G401.6 (cell line): ENCODE measurements around the gene IBA57.

Source experiments
- FAIRE-seq: peaks from 2 replicates; lab custom pipeline; 2012; peaks lifted over from hg19 to GRCh38; lab: Jason Lieb, UNC

The IBA57 gene

GRCh38 chr1:228145463-228146416 is 19.9 kb upstream of the IBA57 start:
- no peak for FAIRE-seq

DNA sequence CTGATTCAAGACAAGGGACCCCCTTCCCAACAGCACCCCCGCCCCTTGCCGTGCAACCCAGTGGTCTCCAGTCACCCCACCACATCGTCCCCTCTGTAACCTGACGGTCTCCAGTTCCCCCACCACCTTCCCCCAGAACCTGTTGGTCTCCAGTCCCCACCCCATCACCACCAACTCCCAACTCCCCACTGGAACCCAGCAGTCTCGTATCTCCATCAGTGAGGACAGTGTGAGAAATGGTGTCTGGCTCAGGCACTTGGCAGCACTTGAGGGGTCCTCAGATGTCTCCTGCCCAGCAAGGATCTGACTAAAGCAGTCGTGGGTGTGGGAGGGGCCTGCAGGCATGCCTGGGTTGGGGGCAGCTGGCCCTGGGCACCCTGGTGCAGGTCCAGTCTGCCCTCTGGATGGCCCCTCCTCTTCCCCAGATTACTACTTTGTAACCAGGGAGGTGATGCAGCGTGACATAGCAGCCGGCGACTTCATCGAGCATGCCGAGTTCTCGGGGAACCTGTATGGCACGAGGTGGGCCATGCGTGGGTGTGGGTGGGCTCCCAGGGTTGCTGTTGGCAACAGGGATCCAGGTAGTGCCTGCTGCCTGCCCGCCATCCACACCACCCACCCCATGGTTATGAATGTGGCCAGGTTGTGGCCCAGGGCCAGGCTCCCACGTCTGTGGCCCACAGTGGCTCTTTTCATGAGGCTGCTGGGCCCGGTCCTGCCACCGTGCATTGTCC is 19.0 kb upstream of the IBA57 start:
- no peak for FAIRE-seq

GRCh38 chr1:228147151-228147693 is 18.4 kb upstream of the IBA57 start:
- FAIRE-seq: no peak

DNA sequence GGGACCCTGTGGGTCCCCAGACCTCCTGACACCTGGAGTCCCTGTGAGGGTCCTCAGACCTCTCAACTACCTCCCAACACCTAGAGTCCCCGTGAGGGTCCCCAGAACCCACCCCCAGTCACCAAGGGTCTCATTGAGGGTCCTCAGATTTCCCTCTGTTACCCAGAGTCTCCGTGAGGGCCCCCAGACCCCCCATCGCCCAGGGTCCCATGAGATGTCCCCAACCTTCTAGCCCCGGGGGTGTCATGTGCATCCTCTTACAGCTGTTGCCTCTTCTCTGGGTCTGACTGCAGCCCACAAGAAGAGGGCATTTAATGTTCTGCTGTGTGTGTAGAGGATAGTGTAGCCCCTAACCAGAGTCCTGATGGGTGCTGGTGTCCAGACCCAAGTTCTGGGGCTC is 17.8 kb upstream of the IBA57 start:
- FAIRE-seq: no peak

DNA sequence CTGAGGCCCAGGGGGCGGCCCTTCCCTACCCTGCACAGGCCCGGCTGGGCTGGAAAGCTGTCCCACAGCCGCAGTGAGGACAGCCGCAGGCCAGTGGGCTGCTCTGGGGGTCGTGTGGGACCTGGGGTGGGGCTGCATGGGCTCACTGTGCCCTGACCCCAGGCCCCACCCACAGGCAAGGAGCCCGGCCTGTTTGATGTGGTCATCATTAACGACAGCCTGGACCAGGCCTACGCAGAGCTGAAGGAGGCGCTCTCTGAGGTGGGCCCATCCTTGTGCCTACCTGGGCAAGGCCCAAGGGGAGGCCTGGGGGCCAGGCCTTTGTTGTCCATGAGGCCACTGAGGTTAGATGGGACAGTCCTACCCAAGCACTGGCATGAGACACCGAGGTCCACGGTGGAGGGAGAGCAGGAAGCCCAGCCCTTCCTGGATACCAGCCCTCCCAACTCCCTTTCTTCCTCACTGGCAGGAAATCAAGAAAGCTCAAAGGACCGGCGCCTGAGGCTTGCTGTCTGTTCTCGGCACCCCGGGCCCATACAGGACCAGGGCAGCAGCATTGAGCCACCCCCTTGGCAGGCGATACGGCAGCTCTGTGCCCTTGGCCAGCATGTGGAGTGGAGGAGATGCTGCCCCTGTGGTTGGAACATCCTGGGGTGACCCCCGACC is 17.3 kb upstream of the IBA57 start:
- FAIRE-seq: no peak

- FAIRE-seq: no peak
Observed at GRCh38 chr1:228148935-228149405, 16.6 kb upstream of the IBA57 start.

GRCh38 chr1:228149406-228150119 is 16.0 kb upstream of the IBA57 start, which contains the start of gene GJC2:
GJC2 (plus strand) TSS chr1:228149930; CDS start chr1:228157759, 7,829 bp downstream.
- no peak for FAIRE-seq

DNA sequence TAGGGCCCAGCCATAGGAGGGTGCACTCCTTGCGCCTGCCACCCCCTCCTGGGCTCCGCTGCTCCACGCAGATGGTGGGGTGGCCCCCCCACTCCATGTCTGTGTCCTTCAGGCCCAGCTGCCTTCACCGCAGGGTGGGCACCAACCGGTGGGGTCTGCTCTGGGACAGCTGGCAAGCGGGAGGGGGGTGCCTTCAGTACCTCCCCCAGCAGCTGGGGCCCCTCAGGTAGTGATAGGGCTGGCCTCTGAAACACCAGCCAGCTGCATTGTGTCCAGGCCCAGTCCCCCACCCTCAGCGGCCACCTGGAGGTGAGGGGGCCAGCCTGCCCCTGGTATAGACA is 15.5 kb upstream of the IBA57 start:
- no peak for FAIRE-seq

- FAIRE-seq: no peak
Observed at GRCh38 chr1:228150461-228151179, 15.0 kb upstream of the IBA57 start.

DNA sequence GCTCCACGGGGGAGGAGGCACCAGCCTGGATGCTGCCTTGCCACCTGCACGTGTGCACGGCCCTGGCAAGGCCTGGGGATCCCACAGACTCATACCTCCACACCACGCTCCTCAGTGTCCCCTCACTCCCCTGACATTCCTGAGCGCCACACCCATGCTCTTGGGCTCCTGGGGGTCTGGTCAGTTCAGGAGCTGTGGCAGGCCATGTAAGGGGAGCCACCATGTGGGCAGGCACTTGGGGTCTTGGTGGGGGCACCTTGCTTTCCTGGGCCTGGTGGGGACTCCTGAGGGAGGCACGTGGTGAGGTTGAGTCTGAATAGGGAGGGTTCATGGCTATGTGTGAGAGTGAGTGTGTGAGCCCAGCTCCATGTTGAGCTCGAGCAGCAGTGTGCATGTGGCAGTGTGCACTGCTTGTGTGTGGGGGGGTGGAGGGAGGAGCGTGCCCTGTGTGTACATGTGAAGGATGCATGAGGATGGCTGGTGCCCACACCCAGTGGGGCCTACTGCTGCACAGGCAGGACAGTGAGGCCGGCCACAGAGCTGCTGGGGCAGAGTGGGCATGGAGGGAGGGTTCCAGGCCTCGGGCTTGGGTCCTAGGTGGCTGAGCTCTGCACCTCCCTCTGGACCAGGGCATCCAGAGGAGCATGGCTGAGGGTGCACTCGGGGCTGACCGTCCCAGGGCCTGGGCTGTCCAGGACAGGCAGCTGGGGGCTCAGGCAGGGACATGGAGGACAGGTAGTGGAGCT is 14.3 kb upstream of the IBA57 start:
- FAIRE-seq: no peak

DNA sequence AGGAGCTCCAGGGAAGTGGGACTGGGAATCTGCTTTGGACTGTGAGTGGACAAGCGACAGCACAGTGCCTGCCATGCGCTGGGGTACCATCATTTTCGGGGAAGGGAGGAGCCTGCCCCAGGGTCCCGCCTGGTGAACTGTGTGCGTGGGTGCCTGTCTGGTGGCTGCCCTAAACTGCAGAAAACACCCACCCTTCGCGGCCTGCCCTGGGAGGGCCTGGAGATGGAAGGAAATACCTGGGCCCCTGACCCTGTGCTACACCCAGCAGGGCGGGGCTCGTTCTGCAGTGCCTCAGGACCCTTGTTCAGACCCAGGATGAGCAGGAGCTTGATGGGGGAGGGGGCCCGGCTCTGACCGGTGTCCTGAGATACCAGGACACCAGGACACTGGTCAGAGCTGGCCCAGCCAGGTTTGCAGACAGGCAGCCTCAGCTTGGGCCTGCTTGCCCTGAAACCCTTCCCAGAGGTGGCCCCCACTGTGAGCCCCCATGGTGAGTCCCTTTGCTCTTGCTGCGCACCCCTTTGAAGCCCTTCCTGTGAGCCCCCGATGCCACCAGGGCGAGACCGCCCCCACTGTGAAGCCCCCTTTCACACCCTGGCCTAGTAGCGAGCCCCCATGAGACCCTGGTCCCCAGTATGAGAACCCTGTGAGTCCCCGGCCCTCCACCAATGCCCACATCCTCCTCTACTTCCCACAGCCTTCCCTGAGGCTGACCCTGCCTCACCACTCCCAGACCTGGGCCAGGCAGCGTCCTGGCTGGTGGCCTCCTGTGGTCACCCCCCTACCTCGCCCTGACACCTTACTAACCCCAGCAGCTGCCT is 13.3 kb upstream of the IBA57 start:
- FAIRE-seq: no peak

DNA sequence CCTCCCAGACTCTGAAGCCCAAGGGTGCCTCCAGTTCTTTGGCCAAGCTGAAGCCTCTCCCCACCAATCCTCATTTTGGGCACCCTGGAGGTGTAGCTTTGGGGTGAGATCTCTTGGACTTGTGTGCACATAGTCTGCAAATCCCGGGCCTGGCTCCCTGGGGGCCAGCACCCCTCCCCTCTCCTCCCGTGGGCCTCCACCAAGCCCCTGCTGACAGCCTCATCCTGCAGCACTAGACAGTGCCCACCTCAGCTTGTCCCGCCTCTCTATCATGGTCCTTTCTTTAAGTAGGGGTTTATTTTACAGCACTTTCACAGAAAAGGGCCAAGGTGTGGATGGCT is 12.7 kb upstream of the IBA57 start:
- FAIRE-seq: no peak

DNA sequence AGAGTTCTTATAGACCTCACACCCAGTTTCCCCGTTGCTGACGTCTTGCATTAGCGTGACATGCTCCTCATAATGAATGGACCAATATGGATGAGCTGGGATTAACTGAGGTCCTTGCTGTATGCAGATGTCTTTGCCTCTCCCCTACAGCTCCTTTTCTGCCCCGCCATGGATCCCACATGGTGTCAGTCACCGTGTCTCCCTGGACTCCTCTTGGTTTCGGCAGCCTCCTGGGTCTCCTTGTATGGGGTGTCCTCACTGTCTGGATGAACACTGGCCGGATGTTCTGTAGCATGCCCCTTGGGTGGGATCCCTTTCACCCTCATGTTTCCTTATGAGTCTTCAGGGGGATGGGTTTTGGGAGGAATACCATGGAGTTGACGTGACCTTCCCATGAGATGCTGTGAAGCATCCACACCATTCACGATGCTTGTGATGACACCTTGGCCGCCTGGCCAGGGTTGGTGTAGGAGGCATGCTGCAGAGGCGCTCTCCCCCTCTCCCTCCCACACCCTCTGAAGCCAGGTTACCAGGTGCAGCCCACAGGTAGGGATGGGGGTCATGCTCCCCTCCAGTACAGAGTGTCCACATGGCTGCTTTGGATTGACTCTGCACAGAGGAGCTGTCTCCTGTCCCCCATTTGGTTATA is 11.5 kb upstream of the IBA57 start:
- no peak for FAIRE-seq

GRCh38 chr1:228154670-228155571 is 10.7 kb upstream of the IBA57 start:
- FAIRE-seq: no peak

DNA sequence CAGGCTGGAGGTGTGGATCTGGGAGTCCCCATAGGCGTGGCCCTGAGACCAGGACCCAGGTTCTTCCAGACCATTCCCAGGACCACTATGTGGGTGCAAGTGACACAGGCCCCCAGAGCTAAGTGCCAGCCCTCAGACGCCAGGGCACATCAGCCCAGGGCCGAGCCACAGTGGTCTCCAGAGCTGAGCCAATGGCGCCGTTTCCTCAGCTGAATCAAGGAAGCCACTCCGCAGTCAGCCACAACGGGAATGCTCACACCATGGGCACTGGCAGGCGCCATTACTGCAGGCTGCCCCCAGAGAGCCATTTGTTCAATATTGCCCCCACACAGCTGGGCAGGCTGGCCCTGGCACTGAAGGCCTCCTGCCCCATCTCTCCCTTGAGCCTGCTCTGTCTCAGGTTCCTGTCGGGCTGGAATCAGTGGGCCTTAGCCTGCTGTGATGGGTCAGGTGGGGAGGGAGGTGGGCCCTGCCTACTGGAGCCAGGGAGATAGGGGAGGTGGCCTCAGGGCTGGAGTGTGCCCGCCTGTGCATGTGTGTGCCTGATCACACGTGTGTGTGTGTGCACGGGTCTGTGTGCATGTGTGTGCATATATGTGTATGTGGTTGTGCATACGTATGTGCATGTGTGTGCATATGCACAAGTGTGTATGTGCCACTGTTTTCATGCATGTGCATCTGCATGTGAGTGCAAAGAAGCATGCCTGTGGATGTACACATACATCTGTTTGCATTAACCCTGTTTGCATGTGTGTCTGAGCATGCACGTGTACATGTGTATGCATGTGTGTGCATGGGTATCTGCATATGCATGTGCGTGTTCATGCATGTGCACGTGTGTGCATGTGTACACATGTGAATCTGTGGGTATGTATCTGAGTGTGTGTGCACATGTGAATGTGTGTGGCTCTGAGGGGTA is 9.7 kb upstream of the IBA57 start:
- no peak for FAIRE-seq

DNA sequence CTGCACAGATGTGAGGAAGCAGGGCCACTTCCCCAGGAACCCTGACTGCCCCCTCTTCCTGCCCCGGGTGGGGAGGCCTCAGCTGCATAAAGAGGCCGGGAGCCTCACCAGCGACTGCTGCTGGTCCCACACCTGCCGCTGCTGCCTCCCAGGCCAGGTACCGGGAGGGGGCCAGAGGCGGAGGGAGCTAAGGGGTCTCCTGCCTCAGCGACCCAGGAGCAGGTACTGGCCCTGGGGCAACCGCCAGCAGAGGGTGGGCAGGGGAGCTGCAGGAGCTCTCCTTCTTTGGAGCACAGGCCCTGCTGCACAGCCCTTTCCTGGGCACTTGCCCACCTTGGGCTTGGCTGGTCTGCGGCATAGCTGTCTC is 9.1 kb upstream of the IBA57 start:
- FAIRE-seq: no peak
